SU-DHL-6 (cell line): ENCODE data around the gene KDM4E.

Experiments used
- H2AFZ ChIP-seq: fragments of 200-600 bp; sonication (generic); 2 replicates; pipeline ENCODE4 v1.6.1; 2014; ENCODE audit warnings: low read depth, mild to moderate bottlenecking, moderate library complexity, mixed read lengths, antibody characterized with exemption, low read length; ENCODE audit not compliant: severe bottlenecking
- H3F3A ChIP-seq: fragments of 200-600 bp; shearing (Covaris generic); 2 replicates; pipeline ENCODE4 v1.6.0; 2016; ENCODE audit warnings: antibody characterized with exemption, mild to moderate bottlenecking; ENCODE audit not compliant: insufficient read depth
- H3K27ac ChIP-seq: fragments of 200-600 bp; sonication (generic); 2 replicates; pipeline ENCODE4 v1.5.1; 2016; ENCODE audit warnings: low read depth, mild to moderate bottlenecking, low read length, moderate library complexity, mixed read lengths
- H3K27me3 ChIP-seq: fragments of 200-600 bp; sonication (generic), shearing (Covaris generic); 2 replicates; pipeline ENCODE4 v1.6.0; 2014; ENCODE audit warnings: mild to moderate bottlenecking, low read length
- H3K36me3 ChIP-seq: fragments of 200-600 bp; sonication (generic); 2 replicates; pipeline ENCODE4 v1.6.1; 2014; ENCODE audit warnings: mild to moderate bottlenecking, low read length, mixed read lengths
- H3K4me2 ChIP-seq: fragments of 300-600, 200-600 bp; shearing (Covaris generic), sonication (generic); 2 replicates; pipeline ENCODE4 v1.6.0; 2014; ENCODE audit warnings: low read length, low read depth, mild to moderate bottlenecking; ENCODE audit not compliant: poor library complexity, severe bottlenecking
- H3K4me3 ChIP-seq: fragments of 200-600 bp; sonication (generic); 2 replicates; pipeline ENCODE4 v1.5.1; 2014; ENCODE audit warnings: antibody characterized with exemption, low read length, mild to moderate bottlenecking, mixed read lengths; ENCODE audit not compliant: insufficient read depth, poor library complexity, severe bottlenecking
- H3K79me2 ChIP-seq: fragments of 200-600 bp; sonication (generic); 2 replicates; pipeline ENCODE4 v1.6.1; 2014; ENCODE audit warnings: mild to moderate bottlenecking, low read length, moderate library complexity; ENCODE audit not compliant: insufficient read depth
- H3K9ac ChIP-seq: fragments of 200-600 bp; sonication (generic); 2 replicates; pipeline ENCODE4 v1.7.0; 2014; ENCODE audit warnings: mild to moderate bottlenecking, low read length
- H3K9me2 ChIP-seq: fragments of 200-600 bp; sonication (generic); replicated peaks from 2 replicates; pipeline ENCODE4 v1.6.1; 2014; ENCODE audit warnings: low read length; ENCODE audit not compliant: insufficient read depth
- H3K9me3 ChIP-seq: fragments of 200-600 bp; sonication (generic); 2 replicates; pipeline ENCODE4 v1.6.1; 2014; ENCODE audit warnings: low read length, mixed read lengths; ENCODE audit not compliant: insufficient read depth
- H4K20me1 ChIP-seq: fragments of 200-600 bp; sonication (generic); 2 replicates; pipeline ENCODE4 v1.6.1; 2014; ENCODE audit warnings: low read depth, mild to moderate bottlenecking, antibody characterized with exemption, low read length, moderate library complexity, mixed read lengths
- CTCF ChIP-seq: fragments of 200-600 bp; sonication (generic); IDR thresholded peaks from one replicate; pipeline ENCODE4 v1.5.1; 2017; ENCODE audit warnings: antibody characterized with exemption, mild to moderate bottlenecking, low read length, moderate library complexity; ENCODE audit not compliant: insufficient read depth, poor library complexity, severe bottlenecking
- EZH2phosphoT487 ChIP-seq: fragments of 200-600 bp; sonication (generic), shearing (Covaris generic); conservative IDR thresholded peaks from 2 replicates; pipeline ENCODE4 v1.6.1; 2018; ENCODE audit warnings: mild to moderate bottlenecking, antibody characterized with exemption, low read length, moderate library complexity, mixed read lengths

Gene KDM4E

GRCh38 chr11:94988748-94989147 lies 36.3 kb upstream of the KDM4E start:
- TF ChIP-seq CTCF (no peak), EZH2phosphoT487 (no peak)
- H3F3A ChIP-seq: no peaks in the 10 kb centered on the region
- H3K27me3 ChIP-seq: no peaks in the 10 kb centered on the region
- no peak overlapping the region for H3K9ac ChIP-seq
- no peaks in the 10 kb centered on the region for H3K9me2 ChIP-seq
- no peaks in the 10 kb centered on the region for H3K79me2 ChIP-seq
- no peaks in the 10 kb centered on the region for H3K36me3 ChIP-seq
- H3K27ac ChIP-seq: no peak overlapping the region
- H4K20me1 ChIP-seq: no peaks in the 10 kb centered on the region
- H2AFZ ChIP-seq: no peak overlapping the region
- no peak overlapping the region for H3K4me2 ChIP-seq
- H3K4me3 ChIP-seq: no peak overlapping the region
- no peaks in the 10 kb centered on the region for H3K9me3 ChIP-seq

GRCh38 chr11:94993400-94993943 lies 31.6 kb upstream of the KDM4E start:
- Histone ChIP-seq H3F3A (no peaks in the 10 kb centered on the region), H3K4me2 (no peak overlapping the region), H3K4me3 (no peak overlapping the region), H3K9me3 (no peaks in the 10 kb centered on the region), H3K9ac (no peak overlapping the region), H2AFZ (no peak overlapping the region), H3K36me3 (no peaks in the 10 kb centered on the region), H3K79me2 (no peaks in the 10 kb centered on the region), H3K27ac (no peak overlapping the region), H3K9me2 (no peaks in the 10 kb centered on the region), H4K20me1 (no peaks in the 10 kb centered on the region), H3K27me3 (no peaks in the 10 kb centered on the region)
- TF ChIP-seq EZH2phosphoT487 (no peak), CTCF (no peak)

- Histone ChIP-seq H3K36me3 (no peaks in the 10 kb centered on the region), H3K9me3 (no peaks in the 10 kb centered on the region), H3F3A (no peaks in the 10 kb centered on the region), H2AFZ (no peak overlapping the region), H3K4me2 (no peak overlapping the region), H3K27ac (no peak overlapping the region), H3K27me3 (no peaks in the 10 kb centered on the region), H4K20me1 (no peaks in the 10 kb centered on the region), H3K4me3 (no peak overlapping the region), H3K79me2 (no peaks in the 10 kb centered on the region), H3K9me2 (no peaks in the 10 kb centered on the region), H3K9ac (no peak overlapping the region)
- TF ChIP-seq CTCF (no peak), EZH2phosphoT487 (no peak)
Observed at GRCh38 chr11:94997437-94997836, 27.6 kb upstream of the KDM4E start.

GRCh38 chr11:94998285-94998684 lies 26.8 kb upstream of the KDM4E start:
- H3K9me2 ChIP-seq: no peaks in the 10 kb centered on the region
- H3F3A ChIP-seq: no peaks in the 10 kb centered on the region
- H4K20me1 ChIP-seq: no peaks in the 10 kb centered on the region
- no peak overlapping the region for H3K9ac ChIP-seq
- H3K79me2 ChIP-seq: no peaks in the 10 kb centered on the region
- H3K4me2 ChIP-seq: no peak overlapping the region
- no peak overlapping the region for H3K27ac ChIP-seq
- H3K36me3 ChIP-seq: no peaks in the 10 kb centered on the region
- TF ChIP-seq CTCF (no peak), EZH2phosphoT487 (no peak)
- no peaks in the 10 kb centered on the region for H3K9me3 ChIP-seq
- no peaks in the 10 kb centered on the region for H3K27me3 ChIP-seq
- no peak overlapping the region for H3K4me3 ChIP-seq
- H2AFZ ChIP-seq: no peak overlapping the region
